ENCODE data around the gene PTPN3.

- TF ChIP-seq POLR2AphosphoS5 (IDR thresholded peaks at IDR 0.05; ENCODE audit: low read depth, low read length) (no peak), POLR2A (IDR thresholded peaks at IDR 0.05; ENCODE audit: low read depth, low read length) (no peak), TAF1 (IDR thresholded peaks at IDR 0.05; ENCODE audit: borderline replicate concordance, low read depth, low read length) (no peak)
Measured at GRCh38 chr9:109510506-109510905, 12.4 kb upstream of the PTPN3 start.

All from GM12892 (cell line).